T-helper 1 cell (primary cell): ENCODE data around the gene SLC10A7.
A peak's percentile ranks its signal among the peaks of the same experiment; 100 is the strongest.

ENCODE experiments used
- DNase-seq, 5 donors: peaks; one replicate each; pipeline ENCODE4 v3.0.0-alpha.2; 2012 to 2020

SLC10A7 gene

DNA sequence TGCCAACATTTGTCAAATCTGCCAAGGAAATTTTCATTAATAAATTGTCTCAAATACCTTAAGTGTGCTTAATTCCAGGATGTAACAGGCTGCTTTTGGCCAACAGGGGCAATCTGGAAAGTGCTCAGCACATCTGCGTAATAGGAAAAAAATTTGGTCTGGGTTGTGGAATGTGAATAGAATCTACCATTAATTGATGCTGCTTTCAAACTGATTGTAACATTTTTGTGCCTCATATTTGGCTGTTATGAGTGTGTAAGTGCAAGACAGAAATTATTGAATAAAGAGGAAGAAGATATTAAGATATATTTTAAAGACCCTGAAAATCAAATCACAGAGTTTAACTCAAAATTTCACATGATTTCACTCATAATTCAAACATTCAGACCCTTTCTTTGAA lies 266.3 kb downstream of the SLC10A7 start:
- no peak for DNase-seq

DNA sequence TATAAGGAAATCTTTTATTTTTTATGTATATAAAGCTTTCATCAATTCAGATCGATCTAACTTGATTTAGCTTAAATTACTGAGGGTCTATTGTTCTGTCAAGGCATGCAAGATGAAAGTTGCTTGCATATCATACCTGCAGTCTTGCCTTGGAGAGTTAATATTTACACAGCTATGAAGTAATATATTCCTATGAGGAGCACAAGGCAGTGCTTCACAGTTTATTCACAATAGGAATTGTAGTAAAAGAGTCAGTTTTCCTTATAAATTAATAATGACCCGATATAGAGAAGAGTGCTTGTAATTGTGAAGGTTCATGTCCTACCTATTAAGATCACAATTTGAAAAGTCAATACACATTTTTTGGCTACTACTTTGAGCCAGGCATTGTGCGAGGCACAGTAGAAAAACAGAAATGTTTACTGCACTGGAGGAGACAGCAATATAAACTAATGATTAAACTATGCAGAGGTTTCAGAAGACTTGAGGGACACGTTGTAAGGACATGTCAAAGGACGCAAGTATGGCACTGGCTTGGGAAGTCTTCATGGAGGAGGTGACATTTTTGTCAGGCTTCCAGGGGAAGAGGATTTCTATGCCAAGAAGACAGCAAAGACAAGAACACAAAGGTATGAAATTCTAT lies 268.6 kb downstream of the SLC10A7 start:
- DNase-seq: no peak

DNA sequence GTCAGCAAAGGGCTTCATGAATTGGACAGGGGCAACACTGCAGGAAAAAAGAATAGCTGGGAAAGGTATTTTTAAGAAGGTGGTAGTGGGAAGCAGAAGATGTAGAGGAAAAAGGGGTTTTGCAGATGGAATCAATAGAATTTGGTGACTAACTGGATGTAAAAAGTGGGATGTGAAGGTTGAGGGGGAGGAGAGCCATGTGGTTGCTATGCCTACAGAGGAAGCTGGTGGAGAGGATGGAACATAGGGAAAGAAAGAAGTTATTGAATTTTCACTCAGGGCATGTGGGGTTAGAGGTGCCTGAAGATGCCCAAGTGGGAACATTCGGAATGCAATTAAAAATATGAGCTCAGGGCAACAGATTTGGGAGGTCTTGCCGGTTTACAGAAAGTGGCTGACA lies 274.4 kb downstream of the SLC10A7 start:
- DNase-seq: no peak

DNA sequence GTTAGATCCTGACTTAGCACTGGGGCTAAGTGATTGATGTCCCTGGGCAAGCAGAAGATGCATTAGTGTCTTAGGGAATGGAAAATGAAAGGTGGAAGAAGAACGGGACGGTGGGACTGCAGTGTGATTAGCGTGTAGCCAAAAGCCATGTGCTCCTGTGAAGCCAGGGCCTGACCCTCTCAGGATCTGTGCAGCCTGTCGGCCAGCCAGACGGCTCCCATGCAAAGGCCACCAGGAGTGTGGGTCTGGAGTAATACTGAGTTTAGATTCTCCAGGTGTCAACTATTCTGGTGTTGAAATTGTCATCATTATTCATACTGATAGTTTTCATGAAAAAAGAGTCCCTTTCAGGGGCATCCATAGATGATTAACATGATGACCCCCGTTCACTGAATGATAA lies 275.4 kb downstream of the SLC10A7 start:
- DNase-seq: no peak

DNA sequence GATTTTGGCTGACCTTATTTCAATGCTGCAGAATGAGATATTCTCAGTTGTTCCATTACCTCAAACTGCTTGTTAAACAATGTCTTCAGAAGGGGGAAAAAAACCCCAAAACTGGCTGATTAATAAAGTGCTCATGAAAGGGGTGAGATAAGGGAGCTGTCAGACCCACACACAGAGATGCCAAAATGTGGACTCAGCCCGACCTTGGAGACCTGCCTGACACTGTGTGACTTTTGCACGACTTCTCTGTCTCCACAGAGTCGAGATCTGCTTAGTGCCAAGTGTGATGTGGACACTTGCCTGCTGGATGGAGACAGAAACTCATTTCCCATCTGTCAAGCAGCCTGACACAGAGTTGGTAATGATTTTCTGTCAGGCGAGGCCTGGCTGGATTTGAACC lies 275.9 kb downstream of the SLC10A7 start:
- no peak for DNase-seq

DNA sequence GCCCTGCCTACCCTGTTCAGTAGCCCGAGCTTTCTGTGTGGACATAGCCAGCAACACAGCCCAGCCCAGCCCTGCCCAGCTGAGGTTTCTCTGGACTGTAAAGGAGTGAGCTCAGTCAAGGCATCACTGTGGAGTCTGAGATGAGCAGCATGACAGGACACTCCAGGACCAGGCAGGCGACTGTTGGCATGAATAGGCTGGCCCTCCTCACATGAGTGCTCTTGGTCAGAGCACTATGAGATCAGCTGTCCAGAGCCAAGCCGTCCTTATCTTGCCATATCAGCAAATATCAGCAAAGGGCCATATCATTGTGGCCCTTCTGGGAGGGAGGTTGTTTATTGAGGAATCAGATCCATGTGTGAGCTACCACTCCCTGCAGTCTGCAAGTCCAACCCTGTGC lies 276.5 kb downstream of the SLC10A7 start:
- DNase-seq: no peak

DNA sequence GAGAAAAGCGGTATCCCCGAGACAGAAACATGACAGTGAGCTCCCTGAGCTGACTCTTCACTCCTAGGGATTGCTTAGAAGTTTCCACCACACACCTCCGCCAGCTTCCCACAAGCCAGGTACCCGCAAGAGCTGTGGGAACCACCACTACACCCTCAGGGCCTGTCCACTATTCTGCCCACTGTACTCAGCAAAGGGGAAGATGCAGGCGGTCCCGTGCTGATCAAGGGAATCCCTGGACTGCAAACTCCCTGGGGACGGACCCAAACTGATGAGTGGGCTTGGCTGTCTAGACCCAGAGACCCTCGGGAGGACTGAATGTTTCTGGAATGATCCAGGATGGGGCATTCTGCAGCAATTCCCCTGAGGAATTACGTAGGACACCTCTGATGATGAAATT lies 277.2 kb downstream of the SLC10A7 start:
- DNase-seq: no peak

DNA sequence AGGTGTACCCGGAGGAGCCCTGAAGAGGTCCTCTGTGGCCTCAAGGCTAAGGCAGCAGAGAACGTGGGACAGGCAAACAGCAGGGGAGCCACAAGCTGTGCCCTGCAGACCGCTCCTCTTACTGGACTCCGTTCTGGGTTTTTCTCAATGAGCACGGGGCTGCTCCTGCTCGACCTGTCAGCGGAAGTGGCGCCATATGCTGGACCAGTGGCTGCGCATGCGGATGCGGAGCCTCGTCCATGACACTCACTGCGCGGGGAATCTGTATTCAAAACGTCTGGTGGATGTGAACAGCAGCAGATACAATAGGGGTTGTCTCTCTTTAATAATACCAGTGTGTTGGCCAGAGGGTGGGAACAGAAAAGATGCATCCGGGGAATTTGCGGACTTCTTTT lies 277.9 kb downstream of the SLC10A7 start:
- no peak for DNase-seq

DNA sequence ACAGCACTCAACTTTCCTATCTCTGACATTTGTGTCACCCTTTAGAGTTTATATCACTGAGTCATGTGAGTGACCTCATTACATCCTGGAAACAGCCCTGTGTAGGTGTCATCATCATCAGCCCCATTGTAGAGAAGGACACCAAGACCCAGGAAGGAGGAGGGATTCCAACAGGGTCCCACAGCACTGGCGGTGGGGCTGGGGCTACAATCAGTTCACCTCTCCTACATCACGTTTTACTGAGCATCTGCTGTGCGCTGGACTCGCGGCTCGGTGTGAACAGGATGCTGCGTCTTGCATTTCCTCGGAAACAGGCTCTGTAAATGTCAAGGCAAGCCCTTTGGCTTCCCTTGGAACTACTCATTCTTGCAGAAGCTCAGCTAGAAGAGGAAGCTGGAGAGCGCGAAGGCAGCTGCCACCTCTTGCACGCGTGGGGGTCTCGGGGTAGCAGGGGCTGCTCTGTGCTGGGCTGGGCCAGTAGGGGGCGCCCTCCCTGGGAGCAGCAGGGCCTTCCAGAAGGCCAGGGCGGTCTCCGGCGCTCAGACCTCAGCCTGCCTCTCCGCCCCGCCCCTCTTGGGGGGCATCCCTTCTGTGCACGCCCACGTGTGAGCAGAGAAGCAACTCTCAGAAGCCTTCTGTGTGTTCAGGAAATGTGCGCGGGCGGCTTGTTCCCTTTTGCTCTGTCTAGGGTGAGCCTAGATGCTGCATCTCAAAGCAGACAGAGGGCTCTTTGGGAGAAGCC lies 278.4 kb downstream of the SLC10A7 start:
- DNase-seq: peak in 3 of 5 donors; percentile 24 to 47 (median 27)

DNA sequence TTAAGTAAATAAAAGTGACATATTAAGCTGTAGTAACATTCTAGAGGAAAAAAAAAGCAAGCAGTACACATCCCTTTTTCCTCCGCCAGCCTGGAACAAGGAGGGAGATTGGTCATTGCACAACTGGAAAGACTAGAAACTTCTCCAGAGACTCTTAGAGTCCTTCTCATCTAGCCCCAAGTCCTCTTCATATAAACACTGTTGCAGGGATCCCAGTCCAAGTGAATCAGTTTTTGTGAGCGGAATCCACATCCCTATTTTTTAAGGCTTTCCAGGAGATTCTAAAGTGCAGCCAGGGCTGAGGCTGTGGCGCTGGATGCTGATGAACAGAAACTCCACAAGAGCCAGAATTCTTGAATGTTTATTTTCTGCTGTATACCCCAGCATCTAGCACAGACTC lies 283.6 kb downstream of the SLC10A7 start:
- DNase-seq: no peak

DNA sequence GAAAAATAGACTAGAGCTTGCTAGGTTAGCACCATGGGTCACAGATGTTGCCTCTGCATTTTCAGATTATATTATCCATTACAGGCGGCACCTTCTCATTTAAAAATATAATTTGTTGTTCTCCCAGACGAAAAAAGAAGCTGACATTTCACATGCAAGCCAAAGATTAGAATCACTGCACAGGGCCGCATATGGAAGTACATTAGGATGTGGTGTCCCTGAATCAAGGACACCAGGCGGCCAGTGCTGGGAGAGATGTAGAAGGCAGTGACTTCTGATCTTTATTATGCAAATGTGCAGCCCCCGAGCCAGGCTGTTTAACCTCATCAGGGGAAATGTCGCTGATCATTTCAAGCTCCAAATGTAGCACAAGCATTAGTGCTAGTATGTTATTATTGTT lies 284.6 kb downstream of the SLC10A7 start:
- DNase-seq: no peak

DNA sequence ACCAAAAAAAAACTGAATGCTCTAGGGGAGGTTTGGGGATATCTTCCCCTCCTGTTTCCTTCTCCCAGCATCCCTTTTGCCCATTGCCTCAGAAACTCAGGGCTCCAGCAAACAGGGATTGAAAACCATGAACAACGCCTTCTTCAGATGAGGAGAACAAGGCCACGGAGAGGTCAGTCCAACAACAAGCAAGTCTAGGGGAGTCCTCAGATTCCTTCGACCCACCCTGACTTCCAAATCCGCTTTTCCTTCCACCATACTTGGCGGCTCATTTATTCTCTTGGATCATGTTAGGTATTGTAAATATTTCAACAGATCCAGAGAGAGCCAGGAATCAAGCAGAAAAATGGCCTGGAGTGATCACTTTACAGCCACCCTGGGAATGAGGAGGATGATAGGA lies 285.5 kb downstream of the SLC10A7 start:
- no peak for DNase-seq

DNA sequence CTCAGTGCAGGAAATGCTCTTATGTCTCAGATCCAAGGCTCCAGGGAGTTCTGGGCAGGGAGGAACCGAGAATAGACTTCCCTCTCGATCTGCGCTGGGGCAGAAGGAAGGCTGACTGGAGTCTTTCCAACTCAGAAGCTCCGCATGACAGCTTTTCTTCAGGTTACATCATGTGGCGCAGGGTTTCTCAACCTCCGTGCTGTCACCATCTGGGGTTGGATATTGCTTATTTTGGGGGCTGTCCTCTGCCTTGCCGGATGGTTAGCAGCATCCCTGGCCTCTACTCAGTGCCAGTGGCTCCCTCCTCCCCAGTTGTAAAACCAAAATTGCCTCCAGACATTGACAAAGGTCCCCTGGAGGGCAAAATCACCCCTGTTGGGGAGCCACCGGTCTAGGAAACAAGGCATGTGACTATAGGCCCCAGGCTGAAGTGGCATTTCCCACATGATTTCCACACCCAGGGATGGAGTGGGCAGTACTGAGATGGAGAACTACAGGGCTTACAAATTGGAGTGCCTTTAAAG lies 286.0 kb downstream of the SLC10A7 start:
- no peak for DNase-seq

DNA sequence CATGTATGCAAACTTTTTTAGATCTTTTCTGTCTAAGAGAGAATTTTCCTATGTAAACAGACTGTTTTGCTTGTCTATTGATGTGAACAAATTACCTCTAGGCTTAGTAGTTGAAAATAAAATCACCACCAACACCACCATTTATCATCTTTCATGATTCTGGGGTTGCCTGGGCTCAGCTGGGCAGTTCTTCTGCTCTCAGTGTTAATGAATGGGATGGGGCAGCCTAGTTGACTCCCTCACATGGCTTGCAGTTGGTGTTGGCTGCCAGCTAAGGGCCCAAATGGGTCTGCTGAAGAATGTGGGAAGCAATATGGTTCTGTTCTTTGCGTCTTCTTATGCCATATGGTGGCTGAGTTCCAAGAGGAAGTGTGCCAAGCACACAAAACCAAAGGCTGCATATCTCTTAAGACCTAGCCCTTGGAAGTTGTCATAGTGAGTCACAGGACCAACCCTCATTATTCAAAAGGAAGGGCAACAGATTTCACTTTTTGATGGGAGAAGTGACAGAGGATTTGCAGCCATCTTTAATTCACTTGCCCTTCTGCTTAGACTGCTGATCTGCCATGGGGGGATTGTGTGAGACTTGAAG lies 289.5 kb downstream of the SLC10A7 start:
- no peak for DNase-seq

DNA sequence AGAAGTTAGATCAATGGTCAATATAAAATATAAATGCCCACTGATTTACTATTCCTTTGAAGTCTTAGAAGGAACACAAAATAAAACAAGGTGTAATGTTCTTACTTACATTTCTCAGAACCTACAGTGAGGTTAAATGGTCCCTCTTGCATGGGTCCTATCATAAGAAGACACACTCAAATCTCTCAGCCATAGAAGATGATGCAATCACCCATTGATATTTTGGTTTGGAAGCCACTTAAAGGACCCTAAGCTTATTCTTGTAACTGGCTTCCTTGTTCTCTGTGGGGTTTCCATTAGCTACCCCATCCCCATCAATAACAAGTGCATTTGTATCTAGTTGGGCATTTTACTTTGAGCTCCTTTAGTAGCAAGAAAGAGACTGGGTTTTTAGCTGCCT lies 292.3 kb downstream of the SLC10A7 start:
- no peak for DNase-seq

DNA sequence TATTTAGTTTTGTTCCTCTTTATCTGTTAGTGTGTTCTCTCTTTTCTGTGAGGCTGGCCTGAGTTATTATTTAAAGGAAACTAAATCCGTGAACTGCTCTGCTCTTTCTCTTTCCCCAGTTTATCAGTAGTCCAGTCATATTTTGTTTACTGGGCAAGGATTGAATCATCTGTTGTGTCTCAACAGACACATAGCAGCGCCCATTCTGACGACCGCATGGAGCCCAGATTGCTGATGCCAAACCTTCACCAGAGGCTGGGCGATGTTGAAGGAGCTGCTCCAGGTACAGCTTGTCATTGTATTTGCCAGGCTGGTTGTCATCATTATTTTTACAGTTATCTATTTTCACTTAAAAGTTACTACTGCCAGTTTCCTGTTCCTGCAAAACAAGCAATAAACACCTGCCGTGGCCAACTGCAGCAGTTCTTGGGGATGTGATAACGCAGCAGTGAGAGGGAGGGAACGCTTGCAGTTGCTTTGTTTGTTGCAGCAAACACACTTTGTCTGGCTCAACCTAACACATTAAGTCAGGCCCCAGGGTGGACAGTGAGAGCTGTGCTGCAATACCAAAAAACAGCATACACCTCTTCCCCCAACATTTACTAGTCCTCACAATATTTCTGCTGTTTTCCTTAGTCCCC lies 297.3 kb downstream of the SLC10A7 start:
- DNase-seq: no peak

DNA sequence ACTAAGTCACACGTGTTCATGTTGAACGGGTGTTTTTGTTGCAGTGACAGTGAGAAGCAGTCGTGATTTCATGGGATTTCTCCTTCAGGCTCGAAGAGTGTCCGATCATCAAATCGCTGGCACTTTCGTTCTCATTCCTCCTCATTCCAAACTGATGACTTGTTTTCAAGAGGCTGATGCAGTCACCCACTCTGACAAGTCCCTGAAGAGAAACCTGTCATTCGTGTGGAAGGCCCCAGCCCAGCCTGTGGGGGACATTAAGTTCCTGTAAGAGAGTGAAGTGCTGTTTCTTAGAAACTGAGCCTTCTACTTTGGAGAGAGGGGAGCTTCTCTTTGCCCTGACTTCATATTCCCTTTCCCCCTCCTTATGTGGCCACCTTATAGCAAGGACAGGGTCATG lies 299.4 kb downstream of the SLC10A7 start:
- no peak for DNase-seq

DNA sequence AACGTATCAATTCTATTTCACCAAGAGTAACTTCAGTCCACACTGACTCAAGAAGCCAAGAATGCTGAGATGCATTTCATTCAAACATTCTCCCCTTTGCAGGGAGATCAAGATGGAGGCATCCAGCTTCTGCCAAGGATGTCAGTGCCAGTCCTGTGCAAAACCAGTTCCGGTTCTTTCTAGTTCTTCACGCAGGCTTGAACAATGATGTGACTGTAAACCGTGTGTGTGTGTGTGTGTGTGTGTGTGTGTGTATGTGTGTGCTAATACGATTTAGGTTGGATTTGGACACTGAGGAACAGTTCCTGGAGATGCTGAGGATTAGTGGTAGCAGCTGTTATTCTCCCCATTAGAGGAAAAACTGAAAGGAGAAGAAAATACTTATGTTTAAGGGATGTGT lies 307.5 kb downstream of the SLC10A7 start, which contains the start of gene REELD1:
Gene REELD1 (plus strand): TSS at position 301 of the 400 bp plus-strand sequence. CDS start 2,415 bp downstream, outside the sequence.
- DNase-seq: no peak

DNA sequence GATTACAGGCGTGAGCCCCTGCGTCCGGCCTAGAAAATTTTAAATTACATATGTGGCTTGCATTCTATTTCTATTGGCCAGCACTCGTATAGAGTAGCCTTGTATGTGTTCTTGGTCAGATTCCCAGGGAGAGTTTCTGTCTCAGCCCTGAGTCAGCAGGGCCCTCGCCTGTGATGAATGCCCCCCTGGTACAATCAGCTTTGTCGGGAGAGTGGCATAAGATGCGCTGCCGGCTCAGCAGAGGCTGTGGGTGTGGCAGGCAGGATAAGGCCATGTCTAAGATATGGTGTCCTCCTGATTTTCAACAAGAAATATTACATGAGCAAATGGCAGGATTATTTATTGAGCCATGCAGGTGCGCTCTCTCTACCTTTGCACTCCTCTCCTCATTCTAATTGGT lies 309.0 kb downstream of the SLC10A7 start:
- no peak for DNase-seq

DNA sequence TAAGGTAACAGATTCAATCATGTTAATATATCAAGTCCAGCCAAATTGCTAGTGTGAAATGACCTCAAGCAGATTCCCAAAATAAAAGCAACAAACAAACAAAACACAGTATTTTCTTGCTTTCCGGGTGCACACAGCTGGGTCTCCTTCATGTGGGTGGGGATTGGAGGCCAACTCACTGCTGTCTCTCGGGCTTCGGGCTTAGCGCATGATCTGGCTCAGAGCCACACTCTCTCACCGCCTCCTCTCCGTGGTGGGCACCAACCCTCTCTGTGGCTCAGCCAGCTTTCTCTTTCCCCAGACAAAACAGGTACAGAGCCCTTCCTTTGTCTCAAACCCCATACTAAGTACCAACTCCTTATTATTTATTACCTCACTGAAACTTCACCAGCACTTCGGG lies 310.3 kb downstream of the SLC10A7 start:
- no peak for DNase-seq

DNA sequence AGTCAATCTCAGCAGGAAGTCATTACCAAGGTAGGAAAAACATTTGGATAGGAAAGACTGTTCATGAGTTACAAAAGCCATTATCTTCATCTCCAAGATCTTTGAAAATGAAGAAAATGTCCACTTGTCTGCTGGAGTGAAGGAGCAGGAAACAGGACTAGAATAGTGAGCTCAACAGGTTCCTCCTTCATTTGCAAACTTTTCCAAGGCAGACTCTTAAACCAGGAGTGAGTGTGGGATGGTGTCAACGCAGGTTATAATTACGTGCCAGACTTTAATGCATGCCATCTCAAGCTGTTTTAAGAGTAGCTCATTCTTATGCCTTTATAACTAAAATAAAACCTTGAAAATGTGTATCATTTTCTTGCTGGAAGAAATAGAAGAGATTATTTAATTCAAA lies 310.9 kb downstream of the SLC10A7 start:
- no peak for DNase-seq

DNA sequence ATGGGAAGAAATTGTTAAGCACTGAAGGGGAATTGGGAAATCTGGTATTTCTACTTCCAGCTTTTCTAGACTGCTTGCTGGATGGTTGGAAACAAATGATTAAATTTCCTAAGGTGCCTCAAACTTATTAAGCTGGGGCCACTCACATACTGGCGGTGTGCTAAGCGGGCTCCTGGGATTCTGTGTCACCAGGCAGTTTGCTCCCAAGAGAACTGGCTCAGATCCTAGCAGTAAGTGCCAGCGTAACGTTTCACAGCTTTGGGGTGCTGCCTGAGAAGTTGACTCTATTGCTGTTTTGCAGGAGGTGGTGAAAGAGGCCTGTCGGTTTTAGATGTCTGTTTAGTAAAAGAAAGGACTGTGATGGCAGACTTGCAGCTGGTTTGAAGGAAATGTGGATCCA lies 314.3 kb downstream of the SLC10A7 start:
- DNase-seq: no peak
